Ecto neural progenitor cell (in vitro differentiated cells): Measurements from ENCODE around the gene BRD1.

Experiments
- DNase-seq: peaks from one replicate; pipeline ENCODE4 v3.0.0-alpha.2; 2018; ENCODE audit warnings: low spot score

The BRD1 gene

DNA sequence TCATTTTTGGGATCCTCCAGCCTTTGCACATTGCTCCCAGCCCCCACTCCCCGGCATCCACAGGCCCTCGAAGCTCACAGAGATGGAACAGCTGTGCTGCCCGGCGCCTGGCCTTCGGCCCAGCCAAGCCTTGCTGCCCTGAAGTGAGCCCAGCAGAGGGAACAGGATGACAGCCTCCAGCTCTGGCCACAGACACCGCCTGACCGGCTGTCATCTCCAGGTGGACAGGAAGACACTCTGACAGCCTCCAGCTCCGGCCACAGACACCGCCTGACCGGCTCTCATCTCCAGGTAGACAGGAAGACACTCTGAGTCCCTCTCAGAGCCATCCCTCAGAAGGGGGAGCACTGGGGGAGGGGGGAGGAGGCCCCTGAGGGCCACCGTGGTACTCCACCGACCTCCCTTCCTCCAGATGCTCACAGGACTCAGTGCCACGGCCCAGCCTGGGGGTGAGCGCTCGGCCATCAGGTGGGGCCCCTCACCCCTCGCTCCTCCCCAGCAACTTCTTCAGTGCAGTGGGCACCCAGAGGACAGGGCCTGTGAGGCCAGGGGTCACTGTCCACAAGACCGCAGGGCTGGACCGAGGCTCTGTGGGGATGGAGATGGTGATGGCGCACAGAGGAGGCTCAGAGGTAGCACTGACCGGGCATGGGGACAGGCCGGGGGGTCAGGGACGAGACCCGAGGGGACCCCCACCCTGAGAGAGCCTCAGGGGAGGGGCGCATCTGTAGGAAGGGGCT, 58.6 kb downstream of the BRD1 start:
- DNase-seq = peak; percentile 40

DNA sequence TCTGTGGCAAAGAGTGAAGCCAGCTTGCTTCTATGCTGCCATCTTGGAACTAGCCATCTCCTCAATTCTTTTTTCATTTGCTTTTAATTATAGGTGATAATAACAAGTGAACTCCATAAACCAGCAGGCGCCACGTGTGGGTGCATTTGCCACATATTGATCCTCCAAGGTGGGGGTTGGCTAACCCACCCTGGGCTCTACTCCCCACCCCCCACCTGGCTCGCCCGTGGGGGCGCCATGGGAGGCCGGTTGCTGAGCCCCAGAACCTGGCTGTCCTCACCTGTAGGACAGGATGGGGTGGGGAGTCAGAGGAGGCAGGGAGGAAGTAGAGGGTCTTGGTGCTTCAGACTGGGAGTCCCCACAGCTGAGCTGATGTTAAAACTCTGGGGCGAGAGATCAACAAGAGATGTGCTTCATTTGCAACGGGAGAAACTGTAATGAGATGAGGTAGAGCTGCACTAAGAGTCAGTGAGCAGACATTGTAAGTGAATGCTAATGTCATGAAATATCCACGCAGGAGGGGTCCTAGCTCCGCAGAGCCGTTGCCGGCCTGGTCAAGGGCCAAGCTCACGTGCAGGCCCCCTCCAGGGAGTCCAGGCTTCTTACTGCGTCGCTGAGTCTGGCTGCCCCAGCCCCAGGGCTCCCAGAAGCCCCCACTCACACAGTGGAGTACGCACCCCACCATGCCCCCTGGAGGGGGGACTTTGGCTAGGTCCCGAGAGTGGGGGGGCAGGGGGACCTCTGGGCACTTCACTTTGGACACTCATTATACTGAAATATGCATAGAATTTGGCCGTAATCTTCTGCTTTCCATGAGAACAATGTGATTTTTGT, 59.4 kb downstream of the BRD1 start:
- DNase-seq = no peak

- DNase-seq = peak; percentile 52
These were observed 60.2 kb downstream of the BRD1 start for GRCh38 chr22:49767355-49768062.

- peak; percentile 39 for DNase-seq
These were observed 61.7 kb downstream of the BRD1 start for GRCh38 chr22:49765951-49766350.

DNA sequence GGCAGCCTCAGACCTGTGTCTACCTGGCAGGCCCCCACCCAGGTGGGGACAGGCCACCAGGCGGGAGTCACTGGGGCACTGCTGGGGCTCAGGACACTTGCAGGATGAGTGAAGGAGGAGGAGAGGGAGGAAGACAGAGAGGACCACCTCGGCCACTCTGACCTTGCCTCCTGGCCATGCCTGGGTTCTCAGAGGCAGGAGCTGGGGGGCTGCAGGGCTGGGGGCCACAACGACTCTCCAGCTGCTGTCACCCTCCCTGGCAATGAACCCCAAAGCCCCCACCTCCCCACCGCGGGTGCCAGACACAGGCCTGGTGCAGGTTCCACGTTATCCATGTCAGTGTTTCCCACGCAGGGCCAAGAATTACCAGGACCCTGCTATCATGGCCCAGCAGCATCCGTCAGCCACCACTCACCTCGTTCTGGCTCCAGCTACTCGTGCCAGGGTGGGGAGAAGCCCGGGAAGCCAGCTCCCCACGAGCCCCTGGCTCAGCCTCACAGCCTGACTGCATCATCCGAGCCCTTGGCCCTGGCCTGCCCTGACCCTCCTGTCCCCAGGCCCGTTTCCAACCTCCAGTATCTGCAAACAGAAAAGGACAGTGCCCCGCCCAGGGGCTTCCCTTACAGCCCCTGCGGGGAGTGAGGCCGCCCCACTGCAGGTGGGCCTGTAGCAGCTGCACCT, 62.4 kb downstream of the BRD1 start:
- DNase-seq = peak; percentile 38

GRCh38 chr22:49764127-49764581, 63.5 kb downstream of the BRD1 start:
- DNase-seq = peak; percentile 43

GRCh38 chr22:49763696-49764095, 64.0 kb downstream of the BRD1 start:
- DNase-seq = peak; percentile 33

DNA sequence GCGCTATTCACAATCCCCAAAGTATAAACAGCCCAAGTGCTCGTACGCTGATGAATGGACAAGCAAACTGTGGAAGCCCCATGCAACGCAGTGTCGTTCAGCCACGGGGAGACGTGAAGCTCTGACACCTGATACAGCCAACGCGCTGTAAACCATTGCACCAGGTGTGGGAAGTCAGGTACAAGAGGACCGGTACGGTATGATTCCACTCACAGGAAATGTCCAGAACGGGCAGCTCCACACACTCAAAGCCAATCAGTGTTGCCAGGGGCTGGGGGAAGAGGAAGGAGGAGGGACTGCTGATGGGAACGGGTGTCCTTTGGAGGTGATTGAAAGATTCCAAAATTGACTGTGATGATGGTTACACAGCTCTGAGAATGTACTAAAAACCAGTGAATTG, 64.5 kb downstream of the BRD1 start:
- DNase-seq = peak; percentile 18

- peak; percentile 20 for DNase-seq
These were observed 65.1 kb downstream of the BRD1 start for GRCh38 chr22:49762571-49762970.

- no peak for DNase-seq
These were observed 65.8 kb downstream of the BRD1 start for GRCh38 chr22:49761836-49762235.

GRCh38 chr22:49760630-49761571, 66.8 kb downstream of the BRD1 start:
- peak; percentile 37 for DNase-seq

- peak; percentile 30 for DNase-seq
These were observed 67.4 kb downstream of the BRD1 start for GRCh38 chr22:49760280-49760629.

- DNase-seq = no peak
These were observed 71.0 kb downstream of the BRD1 start for GRCh38 chr22:49756676-49757075.

DNA sequence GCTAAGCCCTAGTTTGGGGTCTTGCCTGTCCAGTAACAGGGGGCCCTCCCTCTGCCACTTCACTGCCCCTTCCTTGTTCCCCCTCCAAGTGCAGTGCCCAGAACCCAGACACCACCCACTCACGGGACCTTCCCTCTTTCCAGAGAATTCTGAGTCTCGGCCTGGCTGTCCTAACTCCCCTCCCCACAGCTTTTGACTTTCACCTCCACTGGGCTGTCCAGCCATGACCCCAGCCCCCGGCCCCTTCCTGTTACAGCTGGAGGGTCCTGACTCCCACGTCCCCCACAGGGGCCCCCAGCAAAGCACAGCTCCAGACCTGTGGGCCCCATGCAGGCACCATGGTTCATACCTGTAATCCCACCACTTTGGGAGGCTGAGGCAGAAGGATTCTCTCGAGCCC, 71.5 kb downstream of the BRD1 start:
- no peak for DNase-seq

GRCh38 chr22:49755631-49756001, 72.1 kb downstream of the BRD1 start:
- no peak for DNase-seq

DNA sequence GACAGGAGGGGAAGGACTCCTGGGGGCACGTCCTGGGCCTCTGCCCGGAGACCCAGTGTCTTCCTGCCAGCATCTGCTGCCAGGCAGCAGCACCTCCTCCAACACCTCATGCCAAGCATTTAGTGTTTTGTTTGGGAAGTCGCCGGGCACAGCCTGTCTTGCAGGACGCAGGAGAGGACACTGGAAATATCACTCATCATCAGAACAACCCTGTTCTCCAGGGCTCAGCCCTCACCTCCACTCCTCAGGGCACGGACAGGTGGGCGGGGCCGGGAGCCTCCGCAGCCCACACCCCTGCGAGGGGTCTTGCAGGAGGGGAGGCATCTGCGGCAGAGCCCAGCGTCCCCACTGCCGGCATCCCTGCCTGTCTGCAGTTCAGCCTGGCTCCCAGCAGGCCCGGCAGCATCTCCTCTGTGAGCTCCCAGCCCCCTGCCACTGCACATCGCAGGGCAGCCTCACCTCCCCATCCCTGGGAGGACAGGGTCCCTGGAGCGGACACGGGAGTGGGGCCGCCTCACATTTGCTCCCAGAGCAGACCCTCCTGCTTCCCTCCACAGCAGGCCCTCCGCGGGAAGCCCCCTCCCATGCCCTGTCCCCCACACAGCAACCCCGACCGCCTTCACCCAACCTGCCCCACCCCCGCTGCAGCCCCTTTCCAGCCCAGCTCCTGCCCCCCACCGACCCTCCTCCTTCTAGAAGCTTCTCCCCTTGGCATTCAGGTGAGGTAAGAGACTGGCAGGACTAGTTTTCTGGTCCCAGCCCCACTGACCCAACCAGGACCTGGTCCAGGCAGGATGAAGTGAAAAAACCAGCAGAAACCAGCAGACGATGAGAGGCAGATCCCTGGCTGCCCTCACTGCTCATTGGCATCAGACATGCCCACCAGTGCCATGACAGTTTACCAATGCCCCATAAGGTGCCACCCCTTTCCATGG, 72.7 kb downstream of the BRD1 start:
- DNase-seq = no peak

DNA sequence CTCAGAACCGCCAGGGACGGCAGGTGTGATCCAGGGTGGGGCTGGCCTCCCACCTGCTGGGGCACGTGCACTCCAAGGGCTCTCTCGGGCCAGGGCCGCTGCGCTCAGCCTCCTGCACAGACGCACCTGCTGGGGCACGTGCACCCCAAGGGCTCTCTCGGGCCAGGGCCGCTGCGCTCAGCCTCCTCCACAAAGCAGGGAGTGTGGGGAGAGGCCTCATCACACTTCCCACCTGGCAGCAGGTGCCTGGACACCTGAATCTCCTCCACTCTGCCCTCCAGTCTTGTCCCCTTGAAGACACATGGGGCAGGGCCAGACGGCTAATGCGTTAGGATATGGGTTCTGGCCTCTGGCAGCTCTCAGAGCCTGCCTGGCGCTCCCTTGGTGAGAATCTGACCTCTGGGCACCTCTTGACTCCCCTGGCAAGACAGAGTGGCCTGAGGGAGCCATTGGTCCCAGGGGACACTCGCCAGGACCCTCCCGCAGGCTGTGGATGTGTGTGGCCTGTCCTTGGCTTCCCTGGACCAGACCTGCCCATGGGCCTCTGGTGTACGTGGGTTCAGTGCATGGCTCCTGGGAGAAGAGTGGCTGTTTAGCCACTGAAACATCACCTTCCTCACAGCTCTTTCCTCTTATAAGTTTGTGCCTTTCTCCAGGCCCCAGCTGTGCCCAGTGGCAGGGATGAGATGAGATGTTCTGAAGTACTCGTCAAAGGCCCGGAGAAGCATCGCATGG, 73.5 kb downstream of the BRD1 start:
- DNase-seq = no peak

GRCh38 chr22:49753276-49753890, 74.3 kb downstream of the BRD1 start:
- DNase-seq = no peak

GRCh38 chr22:49752598-49753091, 75.0 kb downstream of the BRD1 start:
- no peak for DNase-seq
